Measurements from ENCODE around the gene TMEM259.

Gene TMEM259

GRCh38 chr19:1011831-1012333 is 9.0 kb downstream of the TMEM259 start:
- TF ChIP-seq CTCF (conservative IDR thresholded peaks at IDR 0.05; ENCODE audit: low read depth, low read length) = no peak
- DNase-seq (ENCODE audit: low read depth) = no peak
- H3K4me3 ChIP-seq (ENCODE audit: low read length) = no peak overlapping the region

- no peak for DNase-seq (ENCODE audit: low read depth)
- no peak for TF ChIP-seq CTCF (conservative IDR thresholded peaks at IDR 0.05; ENCODE audit: low read depth, low read length)
- no peak overlapping the region for H3K4me3 ChIP-seq (ENCODE audit: low read length)
Observed at GRCh38 chr19:1010586-1011510, 10.1 kb downstream of the TMEM259 start.

GRCh38 chr19:1009981-1010538 is 10.9 kb downstream of the TMEM259 start:
- TF ChIP-seq CTCF (conservative IDR thresholded peaks at IDR 0.05; ENCODE audit: low read depth, low read length) = no peak
- H3K4me3 ChIP-seq (ENCODE audit: low read length) = no peak overlapping the region
- DNase-seq (ENCODE audit: low read depth) = no peak

- TF ChIP-seq CTCF (conservative IDR thresholded peaks at IDR 0.05; ENCODE audit: low read depth, low read length) = no peak
- no peak overlapping the region for H3K4me3 ChIP-seq (ENCODE audit: low read length)
- no peak for DNase-seq (ENCODE audit: low read depth)
Observed at GRCh38 chr19:1009041-1009980, 11.6 kb downstream of the TMEM259 start.

- TF ChIP-seq CTCF (conservative IDR thresholded peaks at IDR 0.05; ENCODE audit: low read depth, low read length) = no peak
- DNase-seq (ENCODE audit: low read depth) = no peak
- no peak overlapping the region for H3K4me3 ChIP-seq (ENCODE audit: low read length)
Observed at GRCh38 chr19:1008268-1009040, 12.5 kb downstream of the TMEM259 start.
